HG03571 (cell line): ENCODE measurements around the gene MTMR12.
"Not testable (repeated sequence)": the region's sequence is repeated elsewhere in the genome, so short reads cannot be mapped to it uniquely, and the experiment has no call there.

ENCODE experiments used
- ATAC-seq: cut with Tn5 transposase; IDR thresholded peaks from one replicate; pipeline ENCODE4 v1.9.1; 2021; ENCODE audit not compliant: unreplicated experiment

MTMR12 gene

DNA sequence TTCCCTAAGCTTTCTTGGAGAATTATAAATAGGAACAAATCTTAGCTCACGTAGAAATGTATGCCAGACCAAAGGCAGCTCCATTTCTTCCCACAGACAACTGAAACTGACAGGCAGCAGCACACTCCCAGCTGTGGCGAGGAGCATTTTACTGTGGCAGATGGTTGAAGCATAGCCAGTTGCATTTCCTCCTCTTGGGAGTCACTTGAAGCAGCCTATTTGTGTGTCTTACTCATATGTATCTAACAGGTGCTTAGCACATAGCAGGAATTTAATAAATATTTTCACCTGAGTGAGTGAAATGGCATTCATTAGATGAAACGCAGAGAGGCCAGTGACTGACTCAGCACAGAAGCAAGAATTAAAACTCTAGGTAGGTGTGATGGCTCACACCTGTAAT lies 12.3 kb upstream of the MTMR12 start:
- ATAC-seq = peak; percentile 48

DNA sequence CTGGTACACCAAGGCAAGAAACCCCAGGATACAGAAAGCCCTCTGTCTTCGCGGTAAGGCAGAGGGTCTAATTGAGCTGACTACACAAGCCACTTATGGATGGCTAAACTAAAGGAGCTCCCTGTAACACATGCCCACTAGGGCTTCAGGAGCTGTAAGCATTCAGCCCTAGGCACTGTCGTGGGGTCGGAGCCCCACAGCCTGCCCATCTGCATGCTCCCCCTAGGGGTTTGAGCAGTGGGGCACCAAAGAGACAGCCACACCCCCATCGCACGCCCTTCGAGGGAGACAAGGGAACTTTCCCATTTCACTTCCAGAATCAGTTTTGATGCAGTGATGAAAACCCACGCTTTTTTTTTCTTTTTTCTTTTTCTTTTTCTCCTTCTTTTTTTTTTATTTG lies 11.0 kb upstream of the MTMR12 start:
- ATAC-seq = no peak

DNA sequence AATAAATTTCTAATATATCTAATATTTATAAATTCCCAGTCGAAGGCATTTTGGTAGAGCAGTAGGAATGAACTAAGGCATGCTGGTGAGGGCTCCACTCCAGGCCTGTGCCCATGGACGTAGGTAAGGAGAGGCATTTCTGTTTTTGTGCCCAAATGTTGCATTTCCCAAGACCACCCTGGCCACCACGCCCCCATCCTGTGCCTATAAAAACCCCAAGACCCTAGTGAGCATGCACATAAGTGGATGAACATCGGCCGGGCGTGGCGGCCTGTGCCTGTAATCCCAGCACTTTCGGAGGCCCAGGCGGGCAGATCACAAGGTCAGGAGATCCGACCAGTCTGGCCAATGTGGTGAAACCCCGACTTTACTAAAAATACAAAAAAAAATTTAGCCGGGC lies 10.1 kb upstream of the MTMR12 start:
- ATAC-seq = no peak

DNA sequence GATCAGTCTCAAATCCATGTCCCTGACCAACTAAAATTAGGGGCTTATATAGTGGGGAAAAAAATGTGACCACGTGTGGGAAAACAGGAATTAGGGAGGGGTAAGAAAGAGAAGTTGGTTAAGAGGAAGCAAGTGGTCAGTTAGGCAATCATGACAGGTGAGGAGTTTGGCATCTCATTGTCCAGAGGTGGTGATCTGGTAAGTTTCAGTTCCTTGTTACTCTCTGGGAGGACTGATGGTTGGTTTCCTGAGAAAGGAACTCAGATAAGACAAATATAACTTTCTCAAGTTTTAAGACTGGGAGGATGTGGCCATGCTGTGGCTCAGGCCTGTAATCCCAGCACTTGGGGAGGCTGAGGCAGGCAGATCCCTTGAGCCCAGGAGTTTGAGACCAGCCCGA lies 9.0 kb upstream of the MTMR12 start:
- ATAC-seq = not testable (repeated sequence)

DNA sequence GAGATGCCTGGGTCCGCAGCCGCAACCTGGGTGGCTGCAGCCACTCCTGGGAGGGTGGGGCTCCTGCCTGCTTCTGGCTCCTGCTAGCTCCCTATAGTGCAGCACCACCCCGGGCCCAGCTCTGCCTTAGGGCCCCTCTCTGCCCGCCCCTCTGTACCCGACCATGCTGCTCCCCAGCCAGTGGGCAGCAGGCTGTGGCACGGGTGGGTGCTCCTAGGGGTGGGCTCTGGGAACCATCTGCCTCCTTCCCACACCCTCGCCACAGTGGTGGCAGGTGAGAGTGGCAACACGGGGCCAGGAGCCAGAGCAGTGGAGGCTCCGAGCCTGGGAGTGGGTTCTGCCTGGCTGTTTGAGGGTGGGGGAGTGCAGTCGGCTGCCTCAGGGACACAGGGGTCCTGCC lies 7.8 kb upstream of the MTMR12 start:
- no peak for ATAC-seq

DNA sequence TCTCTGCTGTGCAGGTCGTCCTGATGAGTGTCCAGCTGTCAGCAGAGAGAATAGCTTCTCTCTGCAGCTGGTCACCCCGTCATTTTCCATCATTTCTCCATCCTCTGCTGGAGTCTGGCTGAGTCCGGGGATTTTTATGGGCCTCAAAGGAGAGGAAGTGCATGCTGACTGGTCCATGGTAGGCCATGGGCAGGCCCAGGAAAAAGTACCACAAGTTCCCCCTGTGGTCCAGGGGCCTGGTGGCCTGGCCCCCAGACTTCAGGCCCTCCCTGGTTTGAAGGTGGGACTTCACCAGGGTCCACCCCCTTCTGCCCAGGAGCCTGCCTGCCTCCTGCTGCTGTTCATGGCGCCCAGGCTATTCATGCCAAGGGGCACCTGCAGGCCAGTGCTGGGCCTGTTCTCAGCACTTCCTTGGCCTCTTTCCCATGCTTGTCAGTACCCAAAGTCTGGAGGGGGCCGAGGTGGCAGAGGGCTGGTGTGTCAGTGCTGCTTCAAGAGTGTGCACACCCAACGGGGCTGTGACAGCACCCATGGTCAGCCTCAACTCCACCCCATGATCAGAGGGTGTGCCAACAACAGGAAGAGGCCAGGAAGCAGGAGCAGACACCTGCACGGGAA lies 7.3 kb upstream of the MTMR12 start:
- ATAC-seq = no peak

DNA sequence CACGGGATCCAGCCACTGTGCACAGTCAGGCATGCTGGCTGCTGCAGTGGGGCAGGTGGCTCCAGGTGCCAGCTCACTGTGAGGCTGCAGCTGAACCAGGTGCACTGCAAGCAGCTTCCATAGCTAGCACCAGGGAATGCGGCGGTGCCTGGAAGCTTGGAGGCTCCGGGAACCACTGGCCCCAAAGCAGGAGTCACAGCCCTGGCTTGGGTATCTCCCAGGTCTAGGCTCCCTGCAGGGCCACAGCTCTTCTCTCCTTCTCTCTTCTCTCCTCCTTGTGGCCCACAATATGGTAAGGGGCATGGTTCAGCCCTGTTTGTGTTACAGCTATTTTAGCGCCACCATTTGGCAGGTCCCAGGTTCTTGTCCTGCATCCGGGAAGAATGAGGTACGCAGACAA lies 6.7 kb upstream of the MTMR12 start:
- ATAC-seq = no peak

DNA sequence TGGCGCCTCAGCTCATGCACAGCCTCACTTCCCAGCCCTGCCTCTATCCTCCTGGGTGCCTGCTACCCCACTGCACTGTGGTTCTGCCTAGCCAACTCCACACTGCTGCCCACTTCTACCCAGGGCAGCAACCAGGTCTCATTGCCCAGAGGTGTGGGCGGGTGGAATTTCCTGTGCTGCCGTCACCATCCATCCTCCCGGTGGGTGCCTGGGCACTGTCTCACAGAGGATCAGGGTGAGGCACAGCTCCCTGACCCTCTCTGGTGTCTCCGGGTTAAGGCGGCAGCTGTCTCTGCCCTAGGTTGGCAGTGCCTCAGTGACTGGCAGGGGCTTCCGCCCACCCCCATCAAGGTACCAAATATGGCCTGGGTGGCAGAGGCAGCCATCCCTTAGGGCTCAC lies 4.3 kb upstream of the MTMR12 start:
- ATAC-seq = no peak

DNA sequence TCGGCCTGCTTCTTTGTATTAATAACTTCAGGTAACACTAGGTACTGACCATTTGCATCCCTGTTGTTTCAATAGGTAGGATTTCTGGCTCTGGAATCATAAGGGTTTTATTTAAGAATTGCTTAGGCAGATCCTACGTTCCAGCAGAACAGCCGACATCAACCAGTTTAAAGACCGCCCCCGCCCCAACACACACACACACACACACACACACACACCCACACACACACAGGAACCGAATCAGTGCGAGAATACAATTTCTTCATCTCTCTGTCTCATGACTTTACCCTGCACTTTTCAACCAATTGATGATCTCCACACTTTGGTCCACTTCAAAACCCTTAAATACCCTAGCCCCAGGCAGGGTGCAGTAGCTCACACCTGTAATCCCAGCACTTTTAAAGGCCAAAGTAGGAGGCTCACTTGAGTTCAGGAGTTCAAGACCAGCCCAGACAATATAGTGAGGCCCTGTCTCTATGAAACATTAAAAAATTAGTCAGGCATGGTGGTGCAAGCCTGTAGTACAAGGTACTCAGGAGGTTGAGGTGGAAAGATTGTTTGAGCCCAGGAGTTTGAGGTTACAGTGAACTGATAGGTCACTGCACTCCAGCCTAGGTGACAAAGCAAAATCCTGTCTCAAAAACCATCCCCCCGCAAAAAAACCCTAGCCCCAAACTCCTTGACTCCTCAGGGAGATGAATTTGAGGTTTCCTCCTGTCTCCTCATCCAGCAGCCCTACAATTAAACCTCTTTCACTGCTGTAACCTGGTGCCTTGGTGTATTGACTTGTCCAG lies 2.7 kb upstream of the MTMR12 start:
- no peak for ATAC-seq

DNA sequence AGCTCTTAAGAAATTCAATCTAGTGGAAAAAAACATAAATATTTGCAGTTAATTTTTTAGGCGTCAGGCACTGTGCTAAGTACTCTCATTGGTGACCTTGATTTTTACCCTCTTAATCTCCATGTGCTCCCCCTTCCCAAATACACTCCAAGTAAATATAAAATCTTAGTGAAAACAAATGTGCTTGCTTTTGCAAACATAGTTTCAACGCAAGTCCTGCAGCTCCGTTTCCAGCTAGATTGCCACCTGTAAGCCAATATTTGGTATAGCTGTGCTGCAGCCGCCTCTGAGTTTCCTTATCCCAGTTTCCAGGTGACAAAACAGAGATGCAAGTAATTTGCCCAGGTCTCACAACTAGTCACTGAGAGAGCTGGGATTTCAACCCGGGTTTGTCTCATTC lies 1.9 kb upstream of the MTMR12 start:
- no peak for ATAC-seq

DNA sequence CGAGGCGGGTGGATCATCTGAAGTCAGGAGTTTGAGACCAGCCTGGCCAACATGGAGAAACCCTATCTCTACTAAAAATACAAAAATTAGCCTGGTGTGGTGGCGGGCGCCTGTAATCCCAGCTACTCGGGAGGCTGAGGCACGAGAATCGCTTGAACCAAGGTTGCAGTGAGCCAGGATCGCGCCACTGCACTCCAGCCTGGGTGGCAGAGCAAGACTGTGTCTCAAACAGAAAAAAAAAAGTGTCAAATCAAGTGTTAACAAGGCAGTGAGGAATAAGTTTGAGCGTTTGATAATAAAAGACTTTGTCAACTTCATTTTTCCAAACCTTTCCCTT lies 1.4 kb upstream of the MTMR12 start:
- not testable (repeated sequence) for ATAC-seq

DNA sequence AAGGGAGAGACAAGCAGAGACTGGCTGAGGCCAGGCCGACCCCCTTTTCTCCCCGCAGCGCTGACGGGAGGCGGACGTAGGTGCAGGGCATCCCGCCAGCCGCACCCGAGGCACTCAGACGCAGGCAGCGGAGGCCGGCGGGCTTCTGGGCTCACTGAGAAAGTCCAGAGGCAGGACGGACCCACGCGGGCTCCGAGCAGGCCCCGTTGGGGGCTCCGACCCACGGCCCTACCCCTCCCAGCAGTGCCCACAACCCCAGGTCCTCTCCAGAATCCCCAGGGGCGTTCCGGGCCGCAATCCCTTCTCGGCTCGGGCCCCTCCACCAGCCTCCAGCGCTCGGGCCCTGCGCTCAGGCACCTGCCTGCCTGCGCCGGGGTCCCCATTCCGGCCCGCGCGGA lies 543 bp downstream of the MTMR12 start:
- ATAC-seq = peak; percentile 21

DNA sequence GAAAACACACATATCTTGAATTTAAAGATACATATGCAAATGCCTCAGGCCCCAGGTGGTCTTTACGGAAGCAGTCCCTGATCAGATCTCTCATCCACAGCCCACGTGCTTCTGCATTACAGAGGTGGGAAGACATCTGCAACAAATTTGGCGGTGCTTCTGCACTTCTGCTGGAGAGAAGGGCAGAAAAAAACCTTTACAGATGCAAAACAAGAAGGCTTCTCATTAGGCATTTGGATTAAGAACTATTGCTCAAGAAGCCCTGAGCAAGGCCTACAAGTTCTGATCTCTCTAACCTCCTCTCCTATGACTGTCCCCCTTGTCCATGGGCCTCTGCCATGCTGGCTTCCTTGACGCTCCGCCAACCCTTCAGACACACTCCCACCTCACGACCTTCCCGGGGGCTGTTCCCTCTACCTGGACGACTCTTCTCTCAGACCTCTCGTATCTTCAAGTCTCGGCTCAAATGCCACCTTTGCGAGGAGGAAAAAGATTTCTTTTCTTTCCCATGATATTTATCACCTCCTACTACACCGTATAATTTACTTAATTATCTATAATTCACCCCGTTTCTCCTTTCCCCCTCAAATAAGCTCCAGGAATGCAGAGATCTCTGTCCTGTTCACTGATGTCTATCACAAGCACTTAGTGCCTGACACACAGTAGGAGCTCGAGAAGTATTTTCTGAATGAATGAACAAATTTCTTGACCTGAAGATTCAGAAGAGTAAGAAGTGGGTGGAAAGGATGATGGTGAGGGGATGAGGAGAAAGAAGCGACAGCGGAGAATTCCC lies 1.1 kb downstream of the MTMR12 start:
- no peak for ATAC-seq

DNA sequence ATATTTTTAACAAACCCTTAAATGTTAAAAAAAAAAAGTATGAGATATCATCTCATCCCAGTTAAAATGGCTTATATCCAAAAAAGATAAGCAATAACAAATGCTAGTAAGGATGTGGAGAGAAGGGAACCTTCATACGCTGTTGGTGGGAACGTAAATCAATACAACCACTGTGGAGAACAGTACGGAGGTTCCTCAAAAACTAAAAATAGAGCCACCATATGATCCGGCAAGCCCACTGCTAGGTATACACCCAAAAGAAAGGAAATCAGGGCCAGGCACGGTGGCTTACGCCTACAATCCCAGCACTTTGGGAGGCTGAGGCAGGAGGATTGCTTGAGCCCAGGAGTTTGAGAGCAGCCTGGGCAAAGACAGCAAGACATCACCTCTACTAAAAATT lies 3.0 kb downstream of the MTMR12 start:
- no peak for ATAC-seq

DNA sequence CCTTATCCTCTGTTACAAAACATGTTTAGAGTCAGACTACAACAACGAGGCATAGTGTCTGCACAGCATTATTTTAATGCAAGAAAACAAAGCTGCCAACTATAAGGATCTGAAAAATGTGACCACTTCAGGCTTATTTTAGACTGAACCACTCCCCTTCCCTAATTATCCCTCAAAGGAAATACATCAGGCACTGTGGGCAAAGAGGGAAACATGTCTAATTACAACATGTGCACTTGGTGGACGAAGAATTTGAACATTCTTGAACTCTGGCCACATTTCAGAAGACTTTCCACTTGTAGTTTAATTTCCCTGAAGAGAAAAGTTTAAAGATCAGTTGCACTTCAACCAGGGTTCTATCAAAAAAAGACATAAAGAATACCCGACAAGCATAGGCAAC lies 3.8 kb downstream of the MTMR12 start:
- ATAC-seq = no peak

DNA sequence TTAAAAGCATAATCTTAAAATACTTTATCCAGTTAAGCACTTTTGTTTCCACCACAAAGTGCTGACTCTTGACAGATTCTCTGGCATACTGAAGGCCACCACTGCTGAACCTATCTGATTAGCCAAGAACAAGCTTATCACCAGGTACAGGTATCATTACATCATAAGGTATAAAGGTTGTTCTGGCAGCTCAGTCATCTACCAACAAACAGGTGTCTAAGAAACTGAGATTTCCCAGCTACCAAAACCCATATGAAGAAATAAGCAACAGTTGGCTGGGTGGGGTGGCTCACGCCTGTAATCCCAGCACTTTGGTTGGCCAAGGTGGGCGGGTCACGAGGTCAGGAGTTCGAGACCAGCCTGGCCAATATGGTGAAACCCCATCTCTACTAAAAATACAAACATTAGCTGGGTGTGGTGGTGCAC lies 5.0 kb downstream of the MTMR12 start:
- ATAC-seq = no peak

DNA sequence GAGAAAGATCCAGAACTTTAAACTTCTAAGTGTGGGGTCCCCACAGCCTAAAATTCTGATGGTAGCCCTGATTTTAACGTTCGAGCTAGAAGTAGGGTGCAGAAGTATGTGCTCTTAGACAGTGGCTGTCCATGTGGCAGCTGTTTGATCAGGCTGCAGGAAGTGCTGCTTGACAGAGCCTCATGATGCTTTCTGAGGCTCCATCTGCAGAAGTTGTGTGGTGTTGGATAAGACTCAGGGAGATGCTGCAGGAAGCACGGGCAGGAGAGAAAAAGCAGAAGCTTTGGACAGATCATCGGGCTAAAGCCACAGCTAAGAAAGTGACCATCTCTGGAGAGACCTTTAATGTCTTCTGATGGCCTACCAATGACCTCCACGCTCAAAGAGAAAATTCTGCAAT lies 8.1 kb downstream of the MTMR12 start:
- ATAC-seq = no peak

DNA sequence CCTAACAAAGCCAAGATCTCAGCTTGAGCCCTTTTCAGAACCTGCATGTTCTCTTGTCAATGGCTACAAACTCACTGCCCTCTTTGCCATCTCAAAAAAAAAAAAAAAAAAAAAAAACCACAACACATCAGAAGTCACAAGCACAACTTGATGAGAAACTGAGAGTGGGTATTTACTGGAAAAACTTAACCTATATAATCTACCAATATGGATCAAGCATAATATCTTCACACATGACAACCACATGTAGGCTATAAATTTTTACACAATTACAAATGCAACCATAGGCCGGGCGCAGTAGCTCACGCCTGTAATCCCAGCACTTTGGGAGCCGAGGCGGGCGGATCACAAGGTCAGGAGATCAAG lies 9.0 kb downstream of the MTMR12 start:
- ATAC-seq = no peak

DNA sequence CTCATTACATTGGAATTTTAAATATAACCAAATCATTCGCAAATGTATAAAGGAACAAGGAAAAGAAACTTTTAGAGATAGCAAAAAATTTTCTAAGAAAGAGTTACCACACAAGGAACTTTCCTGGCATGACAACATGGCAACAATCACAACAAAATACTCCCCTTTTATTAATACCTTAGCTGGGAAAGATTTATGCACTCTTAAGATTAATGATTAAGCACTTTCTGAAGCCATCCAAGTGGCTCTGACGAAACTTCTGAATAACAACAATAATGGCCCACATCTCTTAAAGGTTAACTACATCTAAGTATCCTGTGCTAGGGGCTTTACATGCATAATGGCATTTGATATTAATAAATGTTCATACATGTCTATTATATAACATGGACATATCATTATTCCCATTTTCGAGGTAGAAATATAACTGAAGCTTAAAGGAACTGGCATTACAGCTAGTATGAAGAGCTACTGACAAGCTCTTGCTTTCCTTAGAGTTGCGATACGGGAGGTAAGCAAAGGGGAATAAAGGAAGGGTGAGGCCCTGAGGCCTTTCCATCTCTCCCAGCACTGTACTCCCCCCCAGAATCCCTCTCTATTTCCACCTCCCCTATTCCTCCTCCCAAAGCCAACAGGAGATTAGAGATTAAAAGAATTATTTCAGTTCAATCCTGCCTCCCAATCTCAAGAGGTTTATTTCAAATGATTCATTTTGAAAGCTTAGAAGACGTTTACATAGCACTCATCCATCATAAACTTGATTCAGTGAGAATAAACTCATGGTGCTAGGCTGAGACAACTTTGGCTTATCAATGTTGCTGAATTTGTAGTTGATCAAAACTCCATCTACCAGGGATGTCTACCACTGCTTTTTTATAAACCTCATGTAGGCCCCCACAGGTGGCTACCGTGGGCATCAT lies 9.6 kb downstream of the MTMR12 start:
- ATAC-seq = no peak

DNA sequence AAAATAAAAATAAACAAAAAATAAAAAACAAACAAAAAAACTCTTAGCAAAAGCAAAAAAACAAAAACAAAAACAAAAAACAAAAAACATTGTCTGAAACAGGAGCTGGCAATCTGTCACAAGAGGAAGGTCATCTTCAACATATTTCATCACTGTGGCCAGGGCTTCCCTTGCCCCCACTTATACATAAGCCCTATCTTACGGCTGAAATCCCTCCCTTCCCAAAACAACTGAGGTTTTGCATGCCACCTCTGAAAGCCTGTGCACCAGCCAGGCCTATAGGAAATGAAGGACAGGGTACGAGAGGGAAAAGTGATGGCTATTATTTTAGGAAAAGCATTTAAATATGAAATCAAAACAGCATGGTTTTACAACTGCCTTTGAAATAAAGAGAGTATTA lies 10.8 kb downstream of the MTMR12 start:
- no peak for ATAC-seq

DNA sequence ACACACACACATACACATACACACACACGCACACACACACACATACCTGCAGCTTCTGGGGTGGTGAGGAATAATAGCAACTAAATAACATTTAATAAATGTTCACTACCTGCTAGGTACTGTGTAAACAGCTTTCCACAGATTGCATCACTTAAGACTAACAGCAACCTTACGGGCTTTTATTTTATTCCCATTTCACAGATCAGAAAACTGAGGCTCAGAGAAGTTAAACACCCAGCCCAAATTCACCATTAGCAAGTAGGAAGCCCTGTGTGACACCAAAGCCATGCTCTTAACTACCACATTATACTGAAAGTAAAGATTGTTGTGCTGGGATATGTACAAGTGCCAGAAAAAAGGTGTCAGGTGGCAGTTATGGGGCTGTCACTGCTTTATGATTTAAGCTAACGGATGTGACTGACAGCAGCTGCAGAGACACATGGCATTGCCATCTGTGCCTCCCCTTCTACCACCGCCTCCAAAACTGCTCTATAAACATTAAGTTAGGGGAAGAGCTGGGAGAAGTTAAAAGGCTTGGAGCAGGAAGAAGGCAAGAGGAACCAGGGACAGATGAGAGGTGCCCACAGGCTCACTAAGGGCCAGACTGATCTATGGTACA lies 13.6 kb downstream of the MTMR12 start:
- ATAC-seq = no peak
